HG03378 (cell line): Measurements from ENCODE around the gene ZNF335.
"Not testable (repeated sequence)": the region's sequence is repeated elsewhere in the genome, so short reads cannot be mapped to it uniquely, and the experiment has no call there.

Experiments used
- ATAC-seq: cut with Tn5 transposase; IDR thresholded peaks from one replicate; pipeline ENCODE4 v1.9.1; 2021; ENCODE audit warnings: mild to moderate bottlenecking, moderate library complexity; ENCODE audit not compliant: unreplicated experiment

ZNF335 gene

DNA sequence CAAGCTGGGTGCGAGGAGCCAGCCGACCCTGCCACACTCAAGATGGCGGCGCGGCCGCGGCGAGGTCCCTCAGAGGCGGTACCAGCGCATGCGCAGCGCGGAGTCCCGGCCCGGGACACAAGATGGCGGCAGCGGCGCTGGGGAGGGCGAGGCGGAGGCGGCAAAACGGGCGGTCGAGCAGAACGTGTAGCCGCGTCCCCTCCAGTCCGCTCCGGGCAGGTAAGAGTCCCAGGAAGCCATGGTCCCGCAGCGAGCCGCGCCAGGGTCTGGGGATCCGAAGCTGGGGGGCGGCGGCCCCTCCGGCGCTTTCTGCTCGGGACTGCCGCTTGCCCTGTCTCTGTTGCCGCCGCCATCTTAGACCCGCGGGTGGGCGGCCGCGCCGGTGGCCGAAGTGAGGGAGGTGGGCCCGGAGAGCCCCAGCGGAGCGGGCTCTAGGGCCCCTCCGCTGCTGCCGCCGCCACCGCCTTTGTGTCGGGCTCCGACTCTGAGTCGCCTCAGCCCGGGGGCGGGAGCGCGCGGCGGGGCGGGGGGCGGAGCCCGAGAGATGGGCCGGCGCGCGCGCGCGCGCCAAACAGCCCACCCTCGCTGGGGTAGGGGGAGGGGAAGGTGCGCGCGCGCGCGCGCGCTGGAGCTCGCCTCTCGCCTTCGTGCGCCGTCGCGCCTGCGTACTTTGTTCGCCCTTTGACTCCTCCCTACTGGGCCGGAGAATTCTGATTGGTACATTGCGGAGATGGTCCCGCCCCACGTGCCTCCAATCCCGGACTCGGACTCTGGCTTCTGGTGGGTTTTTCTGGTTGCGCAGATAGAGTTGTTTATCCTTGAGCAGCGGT lies 37.2 kb downstream of the ZNF335 start, which contains the start of gene PCIF1:
Gene PCIF1, plus strand, starts transcription at position 98 of the 830 bp plus-strand sequence. CDS start 4,317 bp downstream, outside the sequence.
- peak; percentile 71 for ATAC-seq

DNA sequence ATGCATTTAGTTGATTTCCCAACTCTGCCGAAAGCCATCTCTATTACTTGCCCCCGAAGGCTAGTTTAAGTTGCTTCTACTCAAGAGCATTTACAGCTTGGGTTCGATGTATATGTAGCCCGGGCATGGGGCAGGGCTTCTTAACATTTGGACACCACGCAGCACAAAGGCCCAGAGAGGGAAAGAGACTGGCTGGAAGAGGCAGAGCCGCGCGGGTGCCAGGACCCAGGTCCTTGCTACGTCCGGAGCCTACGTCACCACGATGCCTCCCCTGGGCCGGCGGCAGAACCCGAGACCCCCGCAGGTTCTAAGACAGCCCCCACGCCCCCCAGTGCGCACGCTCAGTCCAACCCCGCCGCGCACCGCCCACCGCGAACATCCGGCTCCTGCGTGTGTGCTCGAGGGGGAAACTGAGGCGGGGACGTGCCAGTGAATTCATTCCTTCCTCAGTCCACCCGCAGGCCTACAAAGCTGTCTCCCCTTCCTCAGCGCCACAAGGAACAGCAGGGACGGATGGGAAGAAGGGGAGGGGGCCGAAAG lies 37.9 kb downstream of the ZNF335 start:
- peak; percentile 11 for ATAC-seq

DNA sequence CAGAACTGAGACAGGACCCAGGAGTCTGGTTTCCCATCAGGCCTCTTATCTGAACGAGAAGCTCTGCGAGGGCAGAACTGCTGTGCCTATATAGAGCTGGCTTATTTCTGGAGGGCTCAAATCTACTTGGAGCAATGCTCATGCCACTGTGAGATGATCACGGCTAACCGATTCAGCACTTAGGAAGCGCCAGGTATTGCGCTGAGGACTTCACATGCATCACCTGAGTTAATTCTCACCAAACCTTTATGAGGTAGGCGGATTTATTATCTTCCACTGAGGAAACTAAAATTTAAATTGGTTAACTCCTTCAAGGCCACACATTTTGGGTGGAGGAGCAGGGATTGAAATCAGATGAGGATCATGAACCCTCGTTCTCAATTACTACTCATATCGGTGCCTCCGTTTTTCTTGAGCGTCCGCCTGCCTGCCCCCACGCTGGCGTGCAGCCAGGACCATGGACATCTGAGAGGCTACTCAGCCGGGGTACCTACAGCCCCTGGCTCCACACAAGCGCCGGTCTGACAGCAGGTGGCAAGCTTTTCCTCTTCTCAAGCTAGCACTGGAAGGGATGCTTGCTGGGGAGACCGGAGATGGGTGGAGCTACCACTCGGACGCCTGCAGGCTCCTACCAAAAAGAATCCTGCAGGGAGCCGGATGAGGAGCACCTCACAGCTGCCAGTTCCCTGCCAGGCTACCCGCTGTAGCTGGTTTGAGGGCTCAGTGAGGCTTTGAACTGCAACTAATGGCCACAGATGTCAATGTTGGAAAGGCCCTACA lies 38.5 kb downstream of the ZNF335 start:
- no peak for ATAC-seq

DNA sequence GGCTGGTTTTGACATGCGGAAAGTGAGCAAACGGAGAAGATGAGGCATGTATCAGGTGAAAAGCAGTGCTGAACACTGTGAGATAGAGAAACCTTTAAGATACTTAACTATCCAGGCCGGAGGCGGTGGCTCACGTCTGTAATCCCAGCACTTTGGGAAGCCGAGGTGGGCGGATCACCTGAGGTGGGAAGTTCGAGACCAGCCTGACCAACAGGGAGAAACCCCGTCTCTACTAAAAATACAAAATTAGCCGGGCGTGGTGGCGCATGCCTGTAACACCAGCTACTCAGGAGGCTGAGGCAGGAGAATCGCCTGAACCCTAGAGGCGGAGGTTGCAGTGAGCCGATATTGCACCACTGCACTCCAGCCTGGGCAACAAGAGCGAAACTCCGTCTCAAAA lies 40.3 kb downstream of the ZNF335 start:
- ATAC-seq = not testable (repeated sequence)

DNA sequence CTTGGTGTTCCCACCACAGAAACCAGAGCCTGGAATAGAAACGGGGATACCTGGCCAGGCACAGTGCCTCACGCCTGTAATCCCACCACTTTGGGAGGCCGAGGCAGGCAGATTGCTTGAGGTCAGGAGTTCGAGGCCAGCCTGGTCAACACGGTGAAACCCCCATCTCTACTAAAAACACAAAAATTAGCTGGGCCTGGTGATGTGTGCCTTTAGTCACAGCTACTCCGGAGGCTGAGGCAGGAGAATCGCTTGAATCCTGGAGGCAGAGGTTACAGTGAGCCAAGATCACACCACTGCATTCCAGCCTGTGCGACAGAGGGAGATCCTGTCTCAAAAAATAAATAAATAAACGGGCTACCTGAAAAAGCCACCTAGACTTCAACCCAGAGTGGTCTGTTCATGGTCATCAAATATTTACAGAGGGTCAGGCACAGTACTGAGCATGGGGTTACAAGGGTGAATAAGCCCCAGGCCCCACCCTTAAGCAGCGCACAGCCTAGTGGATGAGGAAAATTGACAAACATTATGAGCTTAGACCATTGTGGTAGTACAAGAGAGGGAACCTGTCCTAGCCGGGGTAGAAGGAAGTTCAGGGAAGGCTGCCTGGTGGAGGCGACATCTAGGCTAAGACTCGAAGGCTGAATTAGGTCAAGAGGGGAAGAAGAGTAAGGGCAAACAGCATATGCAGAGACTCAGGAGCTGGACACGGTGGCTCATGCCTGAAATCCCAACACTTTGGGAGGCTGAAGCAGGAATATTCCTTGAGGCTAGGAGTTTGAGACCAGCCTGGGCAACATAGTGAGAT lies 44.7 kb downstream of the ZNF335 start:
- no peak for ATAC-seq

DNA sequence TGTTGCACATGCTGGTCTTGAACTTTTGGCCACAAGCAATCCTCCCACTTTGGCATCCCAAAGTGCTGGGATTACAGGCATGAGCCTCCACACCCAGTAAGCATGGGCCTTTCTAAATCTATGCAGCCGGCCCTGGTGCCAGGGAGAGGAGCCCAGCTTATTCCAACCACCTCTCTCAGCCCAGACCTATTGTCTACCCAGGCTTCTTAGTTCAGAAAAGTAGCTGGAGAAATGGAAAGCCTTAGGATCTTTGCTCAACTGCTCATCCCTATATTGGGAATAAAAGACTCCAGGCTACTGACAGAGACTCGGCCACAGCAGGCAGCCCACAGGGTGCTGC lies 45.3 kb downstream of the ZNF335 start:
- no peak for ATAC-seq

DNA sequence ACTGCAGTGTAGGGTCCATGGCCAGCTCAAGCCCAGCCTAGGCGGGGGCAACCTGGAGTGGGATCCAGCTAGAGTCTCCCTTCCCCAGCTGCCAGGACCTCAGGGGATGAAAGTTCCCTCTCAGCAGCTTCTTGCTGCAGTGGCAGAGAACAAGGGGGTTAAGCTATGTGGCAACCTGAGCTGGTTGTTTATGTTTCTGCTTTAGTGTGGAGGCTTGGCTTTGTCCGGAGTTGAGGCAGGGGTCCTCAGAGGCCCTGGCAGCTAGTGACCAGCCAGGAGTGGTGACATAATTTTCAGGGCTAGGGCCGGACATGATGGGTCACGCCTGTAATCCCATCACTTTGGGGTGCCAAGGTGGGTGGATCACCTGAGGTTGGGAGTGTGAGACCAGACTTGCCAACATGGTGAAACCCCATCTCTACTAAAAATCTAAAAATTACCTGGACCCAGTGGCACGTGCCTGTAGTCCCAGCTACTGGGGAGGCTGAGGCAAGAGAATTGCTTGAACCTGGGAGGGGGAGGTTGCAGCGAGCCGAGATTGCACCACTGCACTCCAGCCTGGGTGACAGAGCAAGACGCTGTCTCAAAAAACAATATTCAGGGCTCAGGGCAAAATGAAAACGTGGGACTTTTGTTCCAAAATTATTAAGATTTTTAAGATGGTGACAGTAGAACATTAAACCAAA lies 46.0 kb downstream of the ZNF335 start:
- ATAC-seq = no peak

DNA sequence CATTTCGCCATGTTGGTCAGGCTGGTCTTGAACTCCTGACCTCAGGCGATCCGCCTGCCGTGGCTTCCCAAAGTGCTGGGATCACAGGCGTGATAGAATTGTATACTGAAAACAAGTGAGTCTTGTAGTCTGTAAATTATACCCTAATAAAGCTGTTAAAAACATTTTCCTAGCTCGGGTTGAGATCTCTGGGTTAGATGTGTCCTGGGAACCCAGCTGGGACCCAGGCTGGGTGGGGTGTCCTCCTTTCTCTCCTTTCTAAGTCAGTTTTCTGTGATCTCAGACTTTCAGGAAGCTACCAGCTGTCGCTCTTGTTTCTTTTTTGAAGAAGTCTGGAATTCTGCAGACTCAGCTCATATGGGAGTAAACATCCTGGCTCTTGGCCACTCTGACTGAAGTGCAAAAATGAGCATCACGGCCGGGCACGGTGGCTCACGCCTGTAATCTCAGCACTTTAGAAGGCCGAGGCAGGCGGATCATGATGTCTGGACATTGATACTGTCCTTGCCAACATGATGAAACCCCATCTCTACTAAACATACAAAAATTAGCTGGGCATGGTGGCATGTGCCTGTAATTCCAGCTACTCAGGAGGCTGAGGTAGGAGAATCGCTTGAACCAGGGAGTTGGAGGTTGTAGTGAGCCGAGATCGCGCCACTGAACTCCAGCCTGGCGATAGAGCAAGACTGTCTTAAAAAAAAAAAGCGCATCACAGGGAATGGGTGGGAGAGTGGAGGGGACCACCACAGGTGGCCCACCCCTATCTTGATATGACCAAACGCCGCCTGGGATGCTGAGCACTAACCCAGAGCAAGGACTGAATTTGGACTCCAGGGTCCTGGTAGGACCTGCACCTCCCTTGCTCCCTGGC lies 47.4 kb downstream of the ZNF335 start:
- ATAC-seq = no peak

DNA sequence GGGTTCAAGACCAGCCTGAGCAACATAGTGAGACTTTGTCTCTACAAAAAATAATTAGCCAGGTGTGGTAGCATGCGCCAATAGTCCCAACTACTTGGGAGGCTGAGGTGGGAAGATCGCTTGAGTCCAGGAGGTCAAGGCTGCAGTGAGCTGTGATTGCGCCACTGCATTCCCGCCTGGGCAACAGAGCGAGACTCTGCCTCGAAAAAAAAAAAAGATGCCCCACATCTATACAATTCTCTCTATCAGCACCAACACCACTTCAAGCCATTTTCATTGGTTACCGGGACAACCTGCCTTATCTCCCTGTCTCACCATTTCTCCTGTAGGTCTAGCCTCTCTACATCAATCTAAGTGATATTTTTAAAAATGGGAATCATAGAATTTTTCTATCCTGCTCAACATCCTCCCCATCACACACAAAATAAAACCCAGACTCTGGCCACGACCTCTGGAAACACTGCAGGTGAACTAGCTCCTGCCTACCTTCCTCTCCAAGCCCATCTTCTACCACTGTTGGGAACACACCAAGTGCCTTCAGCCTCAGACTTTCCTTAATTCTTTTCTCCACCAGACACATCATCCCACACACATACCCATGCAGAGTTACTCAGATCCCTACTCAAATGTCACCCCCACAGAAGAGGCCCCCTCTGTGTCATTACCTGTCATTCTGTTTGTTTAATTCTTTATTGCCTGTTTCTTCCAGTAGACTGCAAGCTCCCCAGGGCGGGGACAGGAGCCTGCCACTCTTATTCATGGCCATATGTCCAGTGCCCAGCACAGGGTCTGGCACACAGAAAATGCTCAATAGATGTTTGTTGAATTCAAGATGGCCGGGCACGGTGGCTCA lies 50.4 kb downstream of the ZNF335 start:
- no peak for ATAC-seq

DNA sequence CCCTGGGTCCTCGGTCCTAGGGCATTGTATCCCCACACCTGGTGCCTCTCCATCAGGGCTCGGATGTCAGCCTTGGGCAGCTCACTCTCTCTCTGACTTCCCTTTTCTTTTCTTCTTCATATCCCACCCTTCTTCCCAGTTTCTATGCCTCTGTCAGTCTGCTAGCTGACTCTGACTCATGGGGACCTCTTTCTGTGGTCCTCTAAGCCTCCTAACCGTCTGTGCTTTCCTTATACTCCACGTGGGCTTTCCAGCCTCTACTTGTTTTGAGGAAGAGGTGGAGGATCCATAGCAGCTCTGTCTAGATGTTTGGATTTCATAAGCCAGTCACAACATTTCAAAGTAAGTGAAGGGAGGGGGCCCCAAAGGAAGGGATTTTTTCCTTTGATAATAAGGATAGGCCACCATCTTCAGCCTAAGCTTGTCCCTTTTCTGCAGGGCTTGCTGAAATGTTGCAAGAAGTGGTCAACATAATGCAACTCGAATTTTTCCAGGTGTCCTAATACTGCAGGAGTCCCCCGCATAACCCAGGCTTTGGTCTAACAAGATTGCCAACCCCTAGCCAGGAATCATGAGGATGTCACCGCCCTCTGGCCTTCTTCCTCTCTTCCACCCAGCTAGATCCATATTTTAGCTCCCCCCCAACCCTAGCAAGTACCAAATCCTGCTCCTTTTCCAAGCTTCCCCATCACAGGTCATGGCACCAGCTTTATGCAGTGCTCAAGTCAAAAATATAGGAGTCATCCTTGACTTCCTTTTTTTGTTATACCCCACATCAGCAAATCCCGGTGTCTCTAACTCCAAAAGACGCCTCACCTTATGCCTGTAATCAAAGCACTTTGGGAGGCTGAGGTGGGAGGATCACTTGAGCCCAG lies 51.3 kb downstream of the ZNF335 start:
- ATAC-seq = no peak

DNA sequence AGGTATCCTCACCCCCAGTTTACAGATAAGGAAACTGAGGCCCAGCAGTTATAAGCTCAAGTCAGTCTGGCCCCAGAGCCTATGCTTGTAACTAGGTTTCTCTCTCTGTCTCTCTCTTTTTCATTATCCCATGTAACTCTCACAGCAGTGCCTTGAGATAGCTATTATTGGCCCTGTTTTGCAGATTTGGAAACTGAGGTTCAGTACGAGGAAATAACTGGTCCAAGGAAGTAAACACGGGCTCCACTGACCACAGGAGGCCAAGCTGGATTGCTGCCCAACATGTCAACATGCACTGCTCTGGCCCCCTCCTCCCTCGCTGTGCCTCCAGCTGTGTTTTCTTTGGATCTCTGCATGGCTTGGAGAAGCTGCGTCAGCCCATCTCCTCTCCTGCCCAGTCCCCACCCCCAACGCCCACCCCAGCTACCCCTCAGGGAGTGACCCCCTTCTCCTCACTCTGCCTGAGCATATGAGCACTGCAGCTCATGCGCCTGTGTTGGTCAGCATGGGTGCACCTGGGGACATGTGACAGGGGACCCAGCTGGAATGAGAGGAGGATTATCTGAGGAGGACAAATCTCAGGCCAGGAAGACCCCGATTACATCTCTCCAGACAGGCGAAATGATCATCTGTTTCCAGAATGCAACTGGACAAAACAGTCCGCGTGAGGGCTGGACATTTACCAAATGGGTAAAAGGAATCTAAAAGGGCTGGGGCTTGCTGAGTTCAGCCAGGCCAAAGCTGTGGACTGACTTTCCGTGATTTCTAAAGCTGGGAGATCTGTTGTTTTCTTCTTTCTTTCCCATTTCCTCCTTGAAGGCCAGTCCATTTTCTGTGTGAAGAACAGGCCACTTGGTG lies 52.2 kb downstream of the ZNF335 start:
- no peak for ATAC-seq

DNA sequence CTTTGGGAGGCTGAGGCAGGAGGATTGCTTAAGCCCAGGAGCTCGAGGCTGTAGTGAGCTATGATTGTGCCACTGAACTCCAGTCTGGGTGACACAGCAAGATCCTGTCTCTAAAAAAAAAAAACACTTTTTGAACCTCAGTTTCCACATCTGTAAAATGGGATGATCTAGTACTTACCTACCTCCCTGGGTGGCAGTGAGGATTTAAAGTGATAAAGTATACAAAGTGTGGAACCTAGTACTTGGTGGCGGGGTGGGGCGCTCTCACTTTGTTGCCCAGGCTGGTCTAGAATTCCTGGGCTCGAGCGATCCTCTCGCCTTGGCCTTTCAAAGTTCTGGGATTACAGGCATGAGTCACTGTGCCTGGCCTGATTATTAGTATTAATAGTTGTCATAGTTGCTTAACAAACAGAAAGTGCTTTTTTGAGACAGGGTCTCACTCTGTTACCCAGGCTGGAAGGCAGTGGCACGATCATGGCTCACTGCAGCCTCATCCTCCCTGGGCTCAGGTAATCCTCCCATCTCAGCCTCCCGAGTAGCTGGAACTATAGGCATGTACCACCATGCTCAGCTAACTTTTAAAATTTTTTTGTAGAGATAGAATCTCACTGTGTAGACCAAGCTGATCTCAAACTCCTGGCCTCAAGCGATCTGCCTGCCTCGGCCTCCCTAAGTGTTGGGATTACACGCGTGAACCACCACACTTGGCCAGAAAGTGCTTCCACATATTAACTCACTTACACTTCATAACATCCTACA lies 53.0 kb downstream of the ZNF335 start:
- ATAC-seq = no peak

DNA sequence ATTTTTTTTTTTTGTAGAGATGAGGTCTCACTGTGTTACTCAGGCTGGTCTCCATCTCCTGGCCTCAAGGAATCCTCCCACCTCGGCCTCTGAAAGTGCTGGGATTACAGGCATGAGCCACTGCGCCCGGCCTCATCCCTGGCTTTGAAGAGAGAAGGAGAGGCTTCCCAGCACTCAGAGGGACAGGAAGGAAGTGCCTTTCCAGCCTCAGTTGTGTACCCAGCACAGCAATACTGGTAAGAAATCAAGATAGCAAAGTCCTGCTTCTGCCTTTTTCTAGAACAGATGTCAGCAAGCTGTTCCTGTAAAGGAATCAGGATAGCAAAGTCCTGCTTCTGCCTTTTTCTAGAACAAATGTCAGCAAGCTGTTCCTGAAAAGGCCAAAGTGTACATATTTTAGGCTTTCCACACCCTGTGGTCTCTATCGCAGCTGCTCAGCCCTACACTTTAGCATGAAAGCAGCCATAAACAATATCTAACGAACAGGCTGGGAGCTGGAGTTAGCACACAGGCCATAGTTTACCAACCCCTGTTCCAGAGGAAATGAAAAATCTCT lies 53.7 kb downstream of the ZNF335 start:
- no peak for ATAC-seq

DNA sequence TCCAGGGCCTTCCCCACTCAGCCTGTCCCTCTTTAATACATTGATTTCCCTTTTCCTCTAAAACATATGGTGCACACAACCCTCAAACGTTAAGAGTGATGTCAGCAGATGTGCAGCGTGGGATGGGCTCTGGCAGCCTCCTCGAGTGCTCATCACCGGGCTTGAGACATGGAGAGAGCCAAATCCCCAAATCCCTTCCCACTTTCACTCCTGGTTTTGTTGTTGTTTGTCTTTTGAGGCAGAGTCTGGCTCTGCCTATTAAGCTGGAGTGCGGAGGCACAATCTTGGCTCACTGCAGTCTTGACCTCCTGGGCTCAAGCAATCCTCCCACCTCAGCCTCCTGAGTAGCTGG lies 54.2 kb downstream of the ZNF335 start:
- no peak for ATAC-seq

DNA sequence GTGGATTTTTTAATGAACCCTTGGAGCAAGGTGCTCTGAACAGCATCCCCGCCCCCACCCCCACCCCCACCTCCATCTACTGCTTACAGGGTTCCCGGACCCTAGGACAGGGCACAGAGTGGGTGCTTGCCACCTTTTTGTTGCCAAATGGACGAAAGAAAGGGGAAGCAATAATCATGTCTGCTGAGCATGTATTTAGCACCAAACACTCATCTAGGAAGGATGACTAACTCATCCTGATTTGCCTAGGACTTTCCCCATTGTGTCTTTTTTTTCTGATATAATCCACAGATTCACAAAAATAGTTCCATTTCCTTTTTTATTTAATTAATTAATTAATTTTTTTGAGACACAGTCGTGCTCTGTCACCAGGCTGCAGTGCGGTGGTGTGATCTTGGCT lies 58.9 kb downstream of the ZNF335 start:
- ATAC-seq = no peak

DNA sequence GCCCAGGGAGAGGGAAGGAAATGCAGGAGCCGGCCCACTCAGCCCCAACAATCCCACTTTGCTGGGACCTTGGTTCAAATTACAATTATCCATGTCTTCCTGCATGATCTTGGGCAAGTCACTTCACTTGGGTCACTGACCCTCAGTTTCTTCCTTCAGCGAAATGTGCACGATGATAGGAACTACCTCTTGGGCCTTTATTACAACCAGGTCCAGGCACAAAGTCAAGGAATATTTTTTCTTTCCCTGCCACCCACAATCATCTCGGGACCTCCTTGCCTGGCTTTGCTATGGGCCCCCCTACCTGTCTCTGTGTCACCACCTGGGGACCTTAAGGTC lies 59.7 kb downstream of the ZNF335 start:
- ATAC-seq = no peak
